ENCODE data around the gene ZNF275. TPM values are rescaled to one million over a fixed set of nuclear protein-coding genes. Genes with fewer than 3 reads are reported as not detected.

The ZNF275 gene
- total and polyA plus RNA-seq, 2 of the 4 experiments (the other 2 are of a cell fraction): 6.6 to 9.7 TPM

- Histone ChIP-seq H3K18ac (ENCODE audit: low read depth, low read length) (no peak overlapping the region), H2BK120ac (ENCODE audit: low read depth, low read length) (no peak overlapping the region), H3K56ac (ENCODE audit: extremely low read depth, insufficient read depth, low read length) (no peak overlapping the region), H3K9ac (ENCODE audit: low read depth, low read length) (no peak overlapping the region), H3K36me3 (ENCODE audit: control insufficient read depth, insufficient read depth, low read length) (no peaks in the 10 kb centered on the region), H3K9me1 (ENCODE audit: insufficient read depth, low read length) (no peaks in the 10 kb centered on the region), H3K4me2 (ENCODE audit: low read depth, low read length) (no peak overlapping the region), H2AK5ac (ENCODE audit: low read depth, low read length) (no peak overlapping the region), H3K14ac (replicated peaks; ENCODE audit: low read depth, low read length) (no peak overlapping the region), H3K4ac (ENCODE audit: low read depth, low read length) (no peak overlapping the region), H2AK9ac (replicated peaks; ENCODE audit: low read depth, low read length, poor library complexity) (no peak overlapping the region), H4K20me1 (ENCODE audit: insufficient read depth, low read length) (no peaks in the 10 kb centered on the region), H3K9me3 (ENCODE audit: control insufficient read depth, insufficient read depth, low read length) (no peaks in the 10 kb centered on the region), H4K91ac (ENCODE audit: insufficient read depth, low read depth, low read length) (no peak overlapping the region), H4K5ac (ENCODE audit: low read depth, low read length) (no peak overlapping the region), H2BK5ac (ENCODE audit: low read depth, low read length, poor library complexity, severe bottlenecking) (no peak overlapping the region), H2AFZ (replicated peaks; ENCODE audit: low read length, poor library complexity) (no peak overlapping the region), H3K27ac (ENCODE audit: insufficient read depth, low read length) (no peak overlapping the region), H3K4me1 (ENCODE audit: control insufficient read depth, insufficient read depth, low read length) (no peaks in the 10 kb centered on the region), H2BK15ac (ENCODE audit: low read depth, low read length) (no peak overlapping the region), H3K4me3 (ENCODE audit: insufficient read depth, low read depth, low read length) (no peak overlapping the region), H4K8ac (ENCODE audit: low read depth in 2 of 2, low read length in 2 of 2) (no peak overlapping the region), H3K79me1 (ENCODE audit: low read depth in 1 of 2, low read length in 2 of 2) (no peaks in the 10 kb centered on the region), H2BK20ac (ENCODE audit: low read depth, low read length) (no peak overlapping the region), H3K23ac (ENCODE audit: low read depth, low read length) (no peak overlapping the region), H3K27me3 (ENCODE audit: control insufficient read depth, insufficient read depth, low read length) (peaks cover 3% of the 10 kb centered on the region)
- no TSS peak for BruUV-seq (replicated peaks)
- no peak for DNase-seq
- dilution Hi-C loops (cut with HindIII; ENCODE audit: low sequenced_read_pairs, unreplicated experiment) (no loop called here), intact Hi-C loops (cut with micrococcal nuclease) (no loop called here), in situ Hi-C loops (cut with MboI; ENCODE audit: low sequenced_read_pairs) (no loop called here)
- CTCF ChIA-PET: no interaction called here
- no peak for ATAC-seq (ENCODE audit: low read depth)
- POLR2A ChIA-PET (ENCODE audit: unreplicated experiment): no interaction called here
- TF ChIP-seq RCOR1 (IDR thresholded peaks at IDR 0.05; ENCODE audit: insufficient replicate concordance, low read length) (no peak), RFX5 (IDR thresholded peaks at IDR 0.05; ENCODE audit: low read depth, low read length) (no peak), POLR2A (IDR thresholded peaks at IDR 0.05; ENCODE audit: low read depth, low read length) (no peak), SMC3 (IDR thresholded peaks at IDR 0.05; ENCODE audit: low read depth, low read length) (no peak), RAD21 (IDR thresholded peaks at IDR 0.05; ENCODE audit: low read length) (no peak), CHD1 (IDR thresholded peaks at IDR 0.05; ENCODE audit: low read depth, low read length) (no peak), BHLHE40 (IDR thresholded peaks at IDR 0.05; ENCODE audit: low read depth, low read length) (no peak), MAFK (IDR thresholded peaks at IDR 0.05; ENCODE audit: low read depth, low read length) (no peak), MXI1 (IDR thresholded peaks at IDR 0.05; ENCODE audit: borderline replicate concordance, low read depth, low read length) (no peak), NFE2L2 (IDR thresholded peaks at IDR 0.05; ENCODE audit: low read depth, low read length) (no peak), CEBPB (IDR thresholded peaks at IDR 0.05; ENCODE audit: low read depth, low read length) (no peak), MAZ (IDR thresholded peaks at IDR 0.05; ENCODE audit: borderline replicate concordance, low read depth, low read length) (no peak), ELK1 (IDR thresholded peaks at IDR 0.05; ENCODE audit: borderline replicate concordance, low read depth, low read length) (no peak), FOS (IDR thresholded peaks at IDR 0.05; ENCODE audit: low read depth, low read length) (no peak), CTCF (conservative IDR thresholded peaks at IDR 0.05; ENCODE audit: low read depth, low read length) (no peak), USF2 (IDR thresholded peaks at IDR 0.05; ENCODE audit: low read depth, low read length) (no peak)
- no CpG with 5 or more reads among the region's 5 CpGs for WGBS, 2 experiments (ENCODE audit: extremely low coverage in 2 of 2, insufficient read length in 1 of 2)
Measured at GRCh38 chrX:153299855-153300254, 34.1 kb upstream of the ZNF275 start.
